A549 (cell line): ENCODE measurements around the gene ZBTB16.

Experiments
- CTCF ChIP-seq: fragments of >200 bp; sonication (Bioruptor Twin); formaldehyde crosslinking; IDR thresholded peaks from 3 replicates; pipeline ENCODE4 v1.5.1; 2016
- MYC ChIP-seq: IDR thresholded peaks from 2 replicates; pipeline ENCODE4 v1.6.1; 2012; ENCODE audit warnings: mild to moderate bottlenecking, inconsistent platforms, low read length, improper control_type of control experiment, borderline replicate concordance
- RAD21 ChIP-seq, 2 experiments: fragments of >200 bp in 1 of 2; sonication (Bioruptor Twin) in 1 of 2; formaldehyde crosslinking in 1 of 2; IDR thresholded peaks in 1 of 2; conservative IDR thresholded peaks in 1 of 2; 2 replicates in 1 of 2; 3 replicates in 1 of 2; pipeline ENCODE4 v1.6.1; 2012 to 2018; ENCODE audit warnings: inconsistent platforms in 1 of 2
- REST ChIP-seq: fragments of 200-600 bp; sonication (generic); IDR thresholded peaks from 2 replicates; pipeline ENCODE4 v1.6.1; 2016; ENCODE audit warnings: antibody characterized with exemption, mild to moderate bottlenecking, moderate library complexity
- RFX5 ChIP-seq: fragments of 450-650 bp; IDR thresholded peaks from 2 replicates; pipeline ENCODE4 v1.7.1; 2014; ENCODE audit warnings: antibody characterized with exemption, mild to moderate bottlenecking, moderate library complexity

- TF ChIP-seq RAD21 (conservative IDR thresholded peaks at IDR 0.05 in 1 of 2, IDR thresholded peaks at IDR 0.05 in 1 of 2) = no peak
- no peak for TF ChIP-seq REST
- TF ChIP-seq CTCF = no peak
- no peak for TF ChIP-seq RFX5
- TF ChIP-seq MYC = no peak
Observed at GRCh38 chr11:114130115-114130576, 70.6 kb downstream of the ZBTB16 start.
